HL-60 (cell line): ENCODE measurements around the gene RNF145.

ENCODE experiments used
- DNase-seq, 2 experiments: peaks; one replicate each; pipeline ENCODE4 v3.0.0-alpha.2; 2010 to 2020; ENCODE audit warnings: low read depth in 1 of 2, low spot score in 1 of 2
- H3K27ac ChIP-seq: fragments of 250-450 bp; sonication (Bioruptor Pico); replicated peaks from 2 replicates; pipeline ENCODE4 v1.5.1; 2020; ENCODE audit warnings: mild to moderate bottlenecking, moderate library complexity
- H3K27me3 ChIP-seq: fragments of 250-450 bp; sonication (Bioruptor Pico); 2 replicates; pipeline ENCODE4 v1.5.1; 2021; ENCODE audit warnings: mild to moderate bottlenecking, moderate library complexity; ENCODE audit not compliant: insufficient read depth, poor library complexity, severe bottlenecking
- H3K4me3 ChIP-seq: replicated peaks from 2 replicates; pipeline ENCODE4 v1.5.1; 2011; ENCODE audit warnings: mild to moderate bottlenecking, control low read depth, low read length; ENCODE audit not compliant: insufficient read depth
- TF ChIP-seq, protein P1 (sequence below): IDR thresholded peaks from 2 replicates; pipeline ENCODE4 v1.6.1; 2012; ENCODE audit warnings: low read depth; ENCODE audit not compliant: insufficient replicate concordance
- TF ChIP-seq, protein P2 (sequence below): IDR thresholded peaks from one replicate; pipeline ENCODE4 v1.5.1; 2011; ENCODE audit warnings: low read length, control low read depth, inconsistent platforms; ENCODE audit not compliant: insufficient read depth

RNF145 gene

GRCh38 chr5:159112436-159112835, 96.9 kb downstream of the RNF145 start:
- Histone ChIP-seq H3K27ac (no peak overlapping the region), H3K4me3 (no peak overlapping the region), H3K27me3 (no peaks in the 10 kb centered on the region)
- no peak for DNase-seq
- TF ChIP-seq, protein P1, sequence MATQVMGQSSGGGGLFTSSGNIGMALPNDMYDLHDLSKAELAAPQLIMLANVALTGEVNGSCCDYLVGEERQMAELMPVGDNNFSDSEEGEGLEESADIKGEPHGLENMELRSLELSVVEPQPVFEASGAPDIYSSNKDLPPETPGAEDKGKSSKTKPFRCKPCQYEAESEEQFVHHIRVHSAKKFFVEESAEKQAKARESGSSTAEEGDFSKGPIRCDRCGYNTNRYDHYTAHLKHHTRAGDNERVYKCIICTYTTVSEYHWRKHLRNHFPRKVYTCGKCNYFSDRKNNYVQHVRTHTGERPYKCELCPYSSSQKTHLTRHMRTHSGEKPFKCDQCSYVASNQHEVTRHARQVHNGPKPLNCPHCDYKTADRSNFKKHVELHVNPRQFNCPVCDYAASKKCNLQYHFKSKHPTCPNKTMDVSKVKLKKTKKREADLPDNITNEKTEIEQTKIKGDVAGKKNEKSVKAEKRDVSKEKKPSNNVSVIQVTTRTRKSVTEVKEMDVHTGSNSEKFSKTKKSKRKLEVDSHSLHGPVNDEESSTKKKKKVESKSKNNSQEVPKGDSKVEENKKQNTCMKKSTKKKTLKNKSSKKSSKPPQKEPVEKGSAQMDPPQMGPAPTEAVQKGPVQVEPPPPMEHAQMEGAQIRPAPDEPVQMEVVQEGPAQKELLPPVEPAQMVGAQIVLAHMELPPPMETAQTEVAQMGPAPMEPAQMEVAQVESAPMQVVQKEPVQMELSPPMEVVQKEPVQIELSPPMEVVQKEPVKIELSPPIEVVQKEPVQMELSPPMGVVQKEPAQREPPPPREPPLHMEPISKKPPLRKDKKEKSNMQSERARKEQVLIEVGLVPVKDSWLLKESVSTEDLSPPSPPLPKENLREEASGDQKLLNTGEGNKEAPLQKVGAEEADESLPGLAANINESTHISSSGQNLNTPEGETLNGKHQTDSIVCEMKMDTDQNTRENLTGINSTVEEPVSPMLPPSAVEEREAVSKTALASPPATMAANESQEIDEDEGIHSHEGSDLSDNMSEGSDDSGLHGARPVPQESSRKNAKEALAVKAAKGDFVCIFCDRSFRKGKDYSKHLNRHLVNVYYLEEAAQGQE: no peak
- TF ChIP-seq, protein P2, sequence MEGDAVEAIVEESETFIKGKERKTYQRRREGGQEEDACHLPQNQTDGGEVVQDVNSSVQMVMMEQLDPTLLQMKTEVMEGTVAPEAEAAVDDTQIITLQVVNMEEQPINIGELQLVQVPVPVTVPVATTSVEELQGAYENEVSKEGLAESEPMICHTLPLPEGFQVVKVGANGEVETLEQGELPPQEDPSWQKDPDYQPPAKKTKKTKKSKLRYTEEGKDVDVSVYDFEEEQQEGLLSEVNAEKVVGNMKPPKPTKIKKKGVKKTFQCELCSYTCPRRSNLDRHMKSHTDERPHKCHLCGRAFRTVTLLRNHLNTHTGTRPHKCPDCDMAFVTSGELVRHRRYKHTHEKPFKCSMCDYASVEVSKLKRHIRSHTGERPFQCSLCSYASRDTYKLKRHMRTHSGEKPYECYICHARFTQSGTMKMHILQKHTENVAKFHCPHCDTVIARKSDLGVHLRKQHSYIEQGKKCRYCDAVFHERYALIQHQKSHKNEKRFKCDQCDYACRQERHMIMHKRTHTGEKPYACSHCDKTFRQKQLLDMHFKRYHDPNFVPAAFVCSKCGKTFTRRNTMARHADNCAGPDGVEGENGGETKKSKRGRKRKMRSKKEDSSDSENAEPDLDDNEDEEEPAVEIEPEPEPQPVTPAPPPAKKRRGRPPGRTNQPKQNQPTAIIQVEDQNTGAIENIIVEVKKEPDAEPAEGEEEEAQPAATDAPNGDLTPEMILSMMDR: no peak
